NCI-H1048 (cell line): Measurements from ENCODE around the gene SCAMP1.

Experiments used
- DNase-seq: peaks from one replicate; lab custom pipeline; 2025; lab: John Stamatoyannopoulos, UW

The SCAMP1 gene

DNA sequence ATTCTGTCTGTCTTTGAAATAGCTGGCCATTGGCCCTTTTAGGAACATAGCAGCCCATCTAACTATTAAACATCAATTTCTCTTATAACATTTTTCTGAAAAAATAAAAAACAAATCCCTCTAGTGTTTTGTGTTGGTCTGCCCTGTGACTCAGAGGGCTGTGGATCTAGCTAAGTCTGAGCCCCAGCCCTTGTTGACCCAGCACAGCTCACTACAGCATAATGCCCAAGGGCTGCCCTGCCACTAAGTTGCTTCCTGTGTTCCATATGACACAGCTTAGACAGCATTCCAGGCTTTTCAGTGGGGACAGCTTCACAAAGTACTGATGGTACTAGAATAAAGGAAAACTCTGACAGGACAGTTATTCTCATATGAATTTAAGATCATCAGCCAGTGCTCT is 136.0 kb downstream of the SCAMP1 start:
- DNase-seq: no peak

DNA sequence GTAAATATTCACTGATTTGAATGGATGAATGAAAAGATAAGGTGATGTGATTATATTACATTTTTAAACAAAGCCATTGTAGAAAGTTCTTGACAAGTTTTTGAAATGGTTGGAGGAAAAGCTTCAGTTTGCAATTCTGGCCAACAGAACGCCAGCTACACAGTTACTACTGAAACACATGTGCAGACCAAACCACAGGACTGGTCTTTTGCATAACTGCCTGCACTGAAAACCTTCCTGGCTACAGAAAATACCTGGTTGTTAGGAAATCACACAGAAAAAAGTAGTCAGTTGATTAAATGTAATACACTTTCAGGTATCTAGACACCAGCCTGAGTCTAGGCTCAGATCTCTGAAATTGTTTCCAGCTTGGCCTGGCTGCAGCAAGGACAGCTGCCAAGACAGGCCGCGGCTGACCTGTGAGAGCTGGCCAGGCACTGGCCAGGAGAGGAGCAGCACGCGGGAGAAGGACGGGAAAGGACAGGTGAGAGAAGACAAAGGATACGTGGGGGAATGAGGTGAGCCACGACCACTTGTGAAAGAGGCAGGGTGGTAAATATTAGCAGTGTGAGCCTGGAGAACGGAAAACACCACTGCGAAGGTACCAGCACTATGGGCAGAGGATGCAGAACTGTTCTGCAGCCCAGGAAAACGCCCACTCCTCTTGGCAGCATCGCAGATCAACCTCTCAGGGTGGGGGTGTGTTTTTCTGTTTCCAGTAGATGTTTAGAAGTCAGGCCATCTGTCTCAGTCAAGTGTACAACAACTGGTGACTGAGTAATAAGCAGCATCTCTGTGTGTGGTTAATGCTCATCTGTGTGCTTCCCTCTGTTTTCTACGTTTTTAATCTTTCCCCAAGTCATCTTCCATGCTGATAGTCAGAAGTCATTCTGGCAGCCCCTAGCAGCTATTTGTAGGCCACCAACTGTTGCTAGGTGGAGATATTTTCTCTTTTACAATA is 137.4 kb downstream of the SCAMP1 start:
- DNase-seq: no peak

- DNase-seq: no peak
These were observed 139.1 kb downstream of the SCAMP1 start for GRCh38 chr5:78499485-78499884.

GRCh38 chr5:78500028-78500427 is 139.6 kb downstream of the SCAMP1 start:
- DNase-seq: no peak

DNA sequence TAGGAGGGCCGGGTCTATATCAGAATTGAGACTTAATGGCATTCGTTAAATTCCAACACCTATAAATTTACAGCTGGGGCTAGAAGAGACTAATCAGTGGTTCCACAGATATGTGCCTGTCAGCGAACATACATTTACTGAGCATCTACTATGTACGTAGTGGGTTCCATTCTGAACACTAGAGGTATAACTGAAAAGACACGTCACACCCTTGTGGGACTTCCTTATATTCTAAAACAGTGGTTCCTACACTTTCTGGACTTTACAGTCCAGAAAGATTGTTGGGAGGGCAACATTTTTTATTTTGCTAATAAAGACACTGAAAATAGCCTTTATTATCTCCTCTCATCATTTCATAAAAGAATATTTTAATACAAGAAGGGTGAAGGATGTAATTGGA is 140.5 kb downstream of the SCAMP1 start:
- no peak for DNase-seq

DNA sequence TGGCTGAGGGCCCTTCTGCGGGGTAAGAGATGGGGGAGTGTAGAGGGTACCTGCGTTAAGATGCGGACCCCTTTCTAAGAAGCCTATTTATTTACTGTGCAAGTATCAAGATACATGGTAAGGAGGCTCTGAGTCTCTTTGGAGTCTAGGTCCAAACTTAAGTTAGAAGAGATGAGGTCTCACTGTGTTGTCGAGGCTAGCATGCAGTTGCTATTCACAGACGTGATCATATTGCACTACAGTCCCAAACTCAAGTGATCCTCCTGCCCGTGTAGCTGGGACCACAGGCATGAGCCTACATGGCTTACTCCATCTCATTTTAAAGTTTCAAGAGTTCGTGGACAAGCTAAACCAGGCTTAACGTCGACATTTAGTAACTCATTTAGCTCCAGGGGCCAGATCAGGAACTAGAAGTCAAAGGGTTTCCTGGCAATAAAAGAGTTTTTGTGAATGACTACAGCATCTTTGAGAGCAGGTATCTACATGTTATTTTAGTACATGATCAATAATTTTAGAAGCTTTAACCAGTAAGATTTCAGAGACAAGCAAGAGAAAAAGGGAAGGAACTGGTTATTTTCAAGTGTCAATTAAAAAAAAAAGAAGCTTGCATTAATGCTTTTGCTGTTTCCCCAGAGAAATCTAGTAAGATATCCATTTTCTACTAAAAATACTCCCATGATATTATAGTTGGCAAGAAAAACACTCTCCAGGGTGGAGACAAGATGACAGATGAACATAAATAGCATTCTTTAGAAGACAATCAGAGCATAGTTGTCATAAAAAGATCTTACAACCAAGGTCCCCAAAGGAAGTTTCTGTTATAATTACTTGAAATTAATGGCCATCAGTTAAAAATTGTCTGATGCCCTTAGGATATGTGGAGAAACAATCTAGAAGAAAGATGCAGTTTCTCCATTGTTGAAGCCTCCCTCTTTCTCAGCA is 141.3 kb downstream of the SCAMP1 start:
- no peak for DNase-seq

DNA sequence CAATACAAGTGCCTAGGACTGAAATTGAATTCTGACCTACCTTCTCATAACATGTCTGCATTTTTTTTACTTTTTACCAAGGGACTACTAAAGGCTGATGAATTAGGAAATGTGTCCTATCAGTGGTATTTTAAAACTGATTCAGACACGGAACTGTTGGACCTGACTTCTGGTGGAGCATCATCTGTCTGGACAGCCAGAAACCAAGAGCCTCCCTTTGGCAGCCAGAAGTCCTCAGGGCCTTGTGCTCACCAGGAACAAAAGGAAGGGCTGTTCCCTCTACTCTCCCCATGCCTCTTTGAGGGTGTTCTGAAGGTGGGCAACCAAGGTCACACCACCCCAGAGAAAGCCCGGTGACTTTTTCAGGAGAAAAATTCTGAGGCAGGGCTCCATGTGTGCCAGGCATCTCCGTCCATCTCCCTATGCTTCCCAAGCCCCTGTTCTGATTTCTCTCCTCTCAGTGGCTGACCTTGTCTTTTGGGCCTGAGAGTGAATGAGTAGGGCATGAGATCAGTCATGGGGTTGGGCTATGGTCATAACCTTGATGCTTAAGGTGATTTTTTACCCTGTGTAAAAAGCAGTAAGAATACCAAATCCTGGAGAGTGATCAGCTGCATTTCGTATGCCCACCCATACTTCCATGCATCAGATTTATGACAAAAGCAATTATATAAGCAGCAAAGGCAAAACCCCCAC is 143.7 kb downstream of the SCAMP1 start:
- DNase-seq: no peak

- DNase-seq: no peak
These were observed 144.6 kb downstream of the SCAMP1 start for GRCh38 chr5:78504704-78505677.

DNA sequence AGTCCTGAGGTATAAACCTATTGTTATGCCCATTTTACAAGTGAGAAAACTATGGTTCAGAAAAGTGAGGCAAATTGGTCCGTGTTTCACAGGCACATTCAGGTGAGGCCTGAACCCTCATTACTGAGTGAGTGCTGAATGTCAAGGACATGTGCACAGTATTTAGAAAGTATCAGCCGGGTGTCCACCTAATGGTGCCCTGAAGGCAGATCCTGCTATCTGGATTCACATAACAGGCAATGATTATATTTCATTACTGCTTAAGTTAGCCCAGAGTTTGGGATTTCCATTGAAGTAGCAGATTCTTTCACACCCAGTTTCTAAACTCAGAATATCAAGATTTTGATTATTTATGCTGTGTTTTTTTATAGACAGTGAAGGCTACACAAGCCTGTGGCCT is 145.4 kb downstream of the SCAMP1 start:
- DNase-seq: no peak

DNA sequence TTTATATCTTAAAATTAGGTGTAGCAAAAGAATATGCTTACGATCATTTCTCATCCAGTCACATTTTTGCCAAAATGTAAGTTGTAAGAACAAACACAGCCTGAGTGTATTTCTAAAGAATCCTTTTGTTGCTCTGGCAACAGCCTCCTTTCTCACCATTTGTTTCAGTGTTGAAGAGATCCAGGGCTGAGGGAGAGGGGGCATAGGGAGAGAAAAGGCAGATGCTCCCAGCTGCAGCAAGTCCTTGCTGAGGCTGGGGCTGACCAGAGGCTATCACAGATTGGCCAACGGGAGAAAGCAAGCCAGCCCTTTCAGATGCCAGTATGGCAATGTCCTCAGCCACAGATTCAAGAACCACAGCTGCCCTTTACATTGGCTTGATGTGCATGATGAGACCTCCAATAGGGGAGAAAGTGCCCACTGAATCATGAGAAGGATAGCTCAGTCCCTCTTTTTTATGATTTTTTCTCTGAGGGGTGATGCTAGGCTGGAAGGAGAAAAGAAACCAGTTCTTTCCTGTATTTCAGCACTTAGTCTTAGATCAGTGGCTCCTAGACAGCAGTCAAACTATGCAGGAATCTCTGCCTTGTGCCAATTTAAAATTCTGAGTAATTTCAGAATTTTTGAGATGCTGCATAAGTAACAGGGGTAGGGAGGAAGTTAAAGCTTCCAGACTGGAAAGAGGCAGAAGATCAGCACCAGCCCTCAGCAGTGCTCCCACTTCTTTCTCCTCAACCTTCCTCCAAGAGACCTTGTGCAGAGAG is 146.0 kb downstream of the SCAMP1 start:
- DNase-seq: no peak

DNA sequence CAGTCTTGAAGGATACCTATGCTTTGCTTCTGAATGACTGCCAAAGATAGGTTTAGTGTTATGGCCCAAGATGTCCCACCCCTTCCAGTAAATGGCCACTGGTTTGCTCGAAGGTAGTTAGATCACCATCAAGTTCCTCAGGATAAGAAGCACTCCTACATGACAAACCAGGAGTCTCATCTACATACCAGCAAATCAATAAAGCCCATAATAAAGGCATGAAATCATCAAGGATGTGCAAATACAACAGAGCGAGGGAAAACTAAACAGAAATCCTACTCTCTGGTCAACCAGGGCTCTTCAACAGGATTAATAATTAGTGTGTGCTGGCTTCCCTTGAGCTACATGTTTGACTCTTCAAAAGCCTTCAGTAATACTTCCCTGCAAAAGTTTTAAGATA is 147.1 kb downstream of the SCAMP1 start:
- DNase-seq: no peak

- no peak for DNase-seq
These were observed 147.9 kb downstream of the SCAMP1 start for GRCh38 chr5:78508186-78508765.

DNA sequence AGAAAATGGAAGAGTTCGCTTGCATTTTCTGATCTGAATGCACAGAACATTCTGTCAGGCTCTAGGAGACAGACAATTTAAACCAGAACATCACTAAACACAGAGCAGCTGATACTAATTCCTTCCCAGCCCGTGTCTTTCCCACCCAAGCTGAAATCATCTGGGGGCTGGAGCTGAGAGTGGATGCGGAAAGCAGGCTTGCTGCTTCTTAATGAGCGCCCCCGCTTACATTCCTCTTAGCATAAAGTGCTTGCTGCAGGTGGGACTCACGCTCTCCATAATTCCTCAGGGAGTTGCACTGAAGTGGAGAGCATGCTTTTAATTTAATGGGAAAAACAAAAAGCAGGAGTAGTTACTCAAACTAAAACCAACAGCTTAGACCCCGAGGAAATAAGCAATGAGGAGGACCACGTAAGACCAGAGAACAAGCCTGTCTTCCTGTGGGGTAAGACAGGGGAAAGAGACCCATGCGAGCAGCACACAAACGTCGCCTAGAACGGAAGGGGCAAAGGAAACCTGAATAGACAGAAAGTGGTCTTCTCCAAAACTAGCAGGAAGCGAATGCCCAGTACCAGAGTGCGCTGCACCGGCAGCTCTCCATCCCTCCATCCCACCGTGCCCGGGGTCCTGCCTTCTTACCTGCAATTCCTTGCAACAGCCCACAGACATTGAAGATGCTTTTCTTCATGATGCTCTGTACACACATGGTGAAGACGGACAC is 148.9 kb downstream of the SCAMP1 start:
- no peak for DNase-seq

GRCh38 chr5:78509884-78510769 is 149.7 kb downstream of the SCAMP1 start:
- no peak for DNase-seq

DNA sequence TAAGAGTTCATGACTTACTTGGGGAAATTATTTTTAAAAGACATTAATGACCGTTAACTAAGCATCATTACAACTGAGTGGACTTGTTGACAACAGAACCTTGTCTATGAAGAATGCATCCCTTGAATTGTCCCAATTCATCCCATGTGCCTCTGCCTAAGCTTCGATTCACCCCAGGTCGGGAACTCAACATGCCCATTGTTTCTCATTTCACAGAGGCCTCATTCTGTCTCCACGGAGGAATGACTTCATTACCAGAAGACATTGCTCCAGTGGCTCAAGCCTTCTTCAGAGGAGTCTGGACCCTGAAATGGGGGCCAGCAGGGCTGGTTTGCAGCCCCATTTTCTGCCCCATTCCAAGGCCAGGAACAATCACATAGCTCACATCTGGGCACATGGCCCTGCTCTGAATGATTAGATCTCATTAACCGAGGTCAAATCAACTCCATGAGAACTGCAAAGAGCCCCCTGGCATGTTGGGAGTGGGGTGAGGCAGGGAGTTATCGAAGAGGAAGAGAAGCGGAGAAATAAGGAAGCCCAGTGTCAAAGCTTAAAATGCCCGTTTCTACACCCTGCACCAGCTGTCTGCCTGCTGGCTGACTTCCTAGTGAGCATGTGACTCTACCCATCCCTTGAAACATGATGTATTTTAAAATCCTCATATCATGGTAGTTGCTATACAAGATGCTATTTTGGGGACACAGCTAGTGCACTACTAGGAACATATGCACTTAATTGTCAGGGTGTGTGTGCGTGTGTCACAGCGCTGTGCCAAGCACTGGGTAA is 150.9 kb downstream of the SCAMP1 start:
- DNase-seq: no peak

- DNase-seq: no peak
These were observed 152.0 kb downstream of the SCAMP1 start for GRCh38 chr5:78512435-78512834.

DNA sequence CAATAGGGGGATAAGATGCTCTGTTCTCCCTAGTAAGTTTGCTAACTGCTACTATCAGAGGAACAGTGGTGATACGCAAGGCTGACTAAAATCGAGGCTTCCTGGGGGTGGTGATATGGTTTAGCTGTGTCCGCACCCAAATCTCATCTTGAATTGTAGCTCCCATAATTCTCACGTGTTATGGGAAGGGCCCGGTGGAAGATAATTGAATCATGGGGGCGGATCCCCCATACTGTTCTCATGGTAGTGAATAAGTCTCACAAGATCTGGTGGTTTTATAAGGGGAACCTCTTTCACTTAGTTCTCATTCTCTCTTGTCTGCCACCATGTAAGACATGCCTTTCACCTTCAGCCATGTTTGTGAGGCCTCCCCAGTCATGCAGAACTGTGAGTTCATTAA is 153.0 kb downstream of the SCAMP1 start:
- no peak for DNase-seq
